ENCODE results near the gene ST6GALNAC4. TPM values are rescaled to one million over a fixed set of nuclear protein-coding genes. Genes with fewer than 3 reads are reported as not detected.

ST6GALNAC4 gene
- total RNA-seq, 1 experiment from 2014 or later = 12.8 TPM

DNA sequence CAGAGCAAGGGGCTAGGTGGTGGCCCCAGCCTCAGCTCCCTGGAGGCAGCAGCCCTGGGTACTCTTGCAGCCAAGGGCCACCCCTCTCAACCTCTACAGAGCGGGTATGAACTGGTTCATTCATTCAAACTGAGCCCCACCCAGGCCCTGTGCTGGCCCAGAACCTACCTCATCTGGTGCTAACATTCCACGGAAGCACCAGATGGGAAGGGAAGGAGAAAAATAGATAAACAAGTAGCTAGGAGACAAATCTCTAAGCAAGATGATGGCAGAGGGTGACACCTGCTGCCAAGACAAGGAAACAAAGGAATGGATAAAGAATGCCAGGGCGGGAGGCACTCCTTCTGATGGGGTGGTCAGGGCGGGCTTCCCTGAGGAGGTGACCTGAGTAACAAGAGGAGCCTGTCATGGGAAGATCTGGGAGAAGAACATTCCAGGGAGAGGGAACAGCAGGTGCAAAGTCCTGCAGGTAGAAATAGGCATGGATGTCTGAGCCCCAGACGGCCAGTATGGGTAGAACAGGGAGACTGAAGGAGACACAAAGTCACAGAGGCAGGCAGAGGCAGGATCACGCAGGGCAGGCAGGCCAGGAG is 6.1 kb downstream of the ST6GALNAC4 start:
- H3K36me3 Mint-ChIP-seq (ENCODE audit: insufficient read depth, unreplicated experiment) = peaks cover 5% of the 10 kb centered on the region
- no peak overlapping the region for H3K27ac Mint-ChIP-seq (ENCODE audit: unreplicated experiment)
- H3K4me1 Mint-ChIP-seq (ENCODE audit: low read depth, unreplicated experiment) = no peaks in the 10 kb centered on the region
- BruUV-seq (replicated peaks) = no TSS peak
- no peaks in the 10 kb centered on the region for H3K9me3 Mint-ChIP-seq (ENCODE audit: low read depth, unreplicated experiment)
- no peak overlapping the region for H3K4me3 Mint-ChIP-seq (ENCODE audit: low read depth, unreplicated experiment)
- no peak for DNase-seq
- CTCF ChIA-PET = no interaction called here
- no peaks in the 10 kb centered on the region for H3K27me3 Mint-ChIP-seq (ENCODE audit: unreplicated experiment)
- TF ChIP-seq, protein P1, sequence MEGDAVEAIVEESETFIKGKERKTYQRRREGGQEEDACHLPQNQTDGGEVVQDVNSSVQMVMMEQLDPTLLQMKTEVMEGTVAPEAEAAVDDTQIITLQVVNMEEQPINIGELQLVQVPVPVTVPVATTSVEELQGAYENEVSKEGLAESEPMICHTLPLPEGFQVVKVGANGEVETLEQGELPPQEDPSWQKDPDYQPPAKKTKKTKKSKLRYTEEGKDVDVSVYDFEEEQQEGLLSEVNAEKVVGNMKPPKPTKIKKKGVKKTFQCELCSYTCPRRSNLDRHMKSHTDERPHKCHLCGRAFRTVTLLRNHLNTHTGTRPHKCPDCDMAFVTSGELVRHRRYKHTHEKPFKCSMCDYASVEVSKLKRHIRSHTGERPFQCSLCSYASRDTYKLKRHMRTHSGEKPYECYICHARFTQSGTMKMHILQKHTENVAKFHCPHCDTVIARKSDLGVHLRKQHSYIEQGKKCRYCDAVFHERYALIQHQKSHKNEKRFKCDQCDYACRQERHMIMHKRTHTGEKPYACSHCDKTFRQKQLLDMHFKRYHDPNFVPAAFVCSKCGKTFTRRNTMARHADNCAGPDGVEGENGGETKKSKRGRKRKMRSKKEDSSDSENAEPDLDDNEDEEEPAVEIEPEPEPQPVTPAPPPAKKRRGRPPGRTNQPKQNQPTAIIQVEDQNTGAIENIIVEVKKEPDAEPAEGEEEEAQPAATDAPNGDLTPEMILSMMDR (IDR thresholded peaks at IDR 0.05; ENCODE audit: unreplicated experiment) = no peak
- intact Hi-C loops (cut with micrococcal nuclease; ENCODE audit: unreplicated experiment) = no loop called here

DNA sequence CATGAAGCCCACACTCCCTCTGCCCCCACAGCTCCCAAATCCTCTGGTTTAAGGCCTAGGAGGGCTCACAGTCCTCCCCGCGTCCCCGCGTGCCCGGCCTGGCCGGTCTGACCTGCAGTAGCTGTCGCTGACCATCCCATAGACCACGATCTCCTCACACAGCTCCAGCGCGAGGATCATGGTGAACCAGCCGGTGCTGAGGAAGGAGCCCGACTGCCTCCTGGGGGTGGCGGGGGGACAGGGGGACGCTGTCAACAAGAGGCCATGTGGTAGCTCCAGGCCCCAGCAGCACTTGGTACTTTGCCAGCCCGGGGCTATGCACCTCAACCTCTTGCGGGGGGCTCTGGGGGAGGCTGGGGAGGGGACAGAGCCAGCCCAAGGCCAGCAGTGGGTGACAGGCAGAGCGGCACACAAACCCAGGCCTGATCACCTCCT is 7.0 kb downstream of the ST6GALNAC4 start:
- TF ChIP-seq, protein P1 (IDR thresholded peaks at IDR 0.05; ENCODE audit: unreplicated experiment) = no peak
- no peak for DNase-seq
- H3K4me3 Mint-ChIP-seq (ENCODE audit: low read depth, unreplicated experiment) = no peak overlapping the region
- no TSS peak for BruUV-seq (replicated peaks)
- H3K27me3 Mint-ChIP-seq (ENCODE audit: unreplicated experiment) = no peaks in the 10 kb centered on the region
- no peaks in the 10 kb centered on the region for H3K9me3 Mint-ChIP-seq (ENCODE audit: low read depth, unreplicated experiment)
- no peaks in the 10 kb centered on the region for H3K4me1 Mint-ChIP-seq (ENCODE audit: low read depth, unreplicated experiment)
- H3K36me3 Mint-ChIP-seq (ENCODE audit: insufficient read depth, unreplicated experiment) = peaks cover 5% of the 10 kb centered on the region
- CTCF ChIA-PET = no interaction called here
- H3K27ac Mint-ChIP-seq (ENCODE audit: unreplicated experiment) = no peak overlapping the region
- intact Hi-C loops (cut with micrococcal nuclease; ENCODE audit: unreplicated experiment) = no loop called here

DNA sequence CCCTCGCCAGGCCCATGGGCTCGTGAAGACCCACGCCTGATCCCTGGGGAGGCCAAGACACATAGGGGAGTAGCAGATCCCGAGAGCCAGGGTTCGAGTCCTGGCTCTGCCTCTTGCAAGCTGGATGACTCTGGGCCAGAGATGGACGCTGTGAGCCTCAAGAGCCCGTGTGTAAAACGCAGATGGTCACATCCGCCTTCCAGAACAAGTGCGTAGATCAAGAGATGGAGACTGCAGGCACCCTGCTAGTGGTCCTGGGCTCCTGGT is 8.2 kb downstream of the ST6GALNAC4 start:
- intact Hi-C loops (cut with micrococcal nuclease; ENCODE audit: unreplicated experiment) = no loop called here
- no peak for DNase-seq
- H3K36me3 Mint-ChIP-seq (ENCODE audit: insufficient read depth, unreplicated experiment) = peaks cover 9% of the 10 kb centered on the region
- no peaks in the 10 kb centered on the region for H3K9me3 Mint-ChIP-seq (ENCODE audit: low read depth, unreplicated experiment)
- no peak overlapping the region for H3K4me3 Mint-ChIP-seq (ENCODE audit: low read depth, unreplicated experiment)
- no peaks in the 10 kb centered on the region for H3K27me3 Mint-ChIP-seq (ENCODE audit: unreplicated experiment)
- no peak overlapping the region for H3K27ac Mint-ChIP-seq (ENCODE audit: unreplicated experiment)
- TF ChIP-seq, protein P1 (IDR thresholded peaks at IDR 0.05; ENCODE audit: unreplicated experiment) = no peak
- CTCF ChIA-PET = no interaction called here
- no TSS peak for BruUV-seq (replicated peaks)
- H3K4me1 Mint-ChIP-seq (ENCODE audit: low read depth, unreplicated experiment) = no peaks in the 10 kb centered on the region

DNA sequence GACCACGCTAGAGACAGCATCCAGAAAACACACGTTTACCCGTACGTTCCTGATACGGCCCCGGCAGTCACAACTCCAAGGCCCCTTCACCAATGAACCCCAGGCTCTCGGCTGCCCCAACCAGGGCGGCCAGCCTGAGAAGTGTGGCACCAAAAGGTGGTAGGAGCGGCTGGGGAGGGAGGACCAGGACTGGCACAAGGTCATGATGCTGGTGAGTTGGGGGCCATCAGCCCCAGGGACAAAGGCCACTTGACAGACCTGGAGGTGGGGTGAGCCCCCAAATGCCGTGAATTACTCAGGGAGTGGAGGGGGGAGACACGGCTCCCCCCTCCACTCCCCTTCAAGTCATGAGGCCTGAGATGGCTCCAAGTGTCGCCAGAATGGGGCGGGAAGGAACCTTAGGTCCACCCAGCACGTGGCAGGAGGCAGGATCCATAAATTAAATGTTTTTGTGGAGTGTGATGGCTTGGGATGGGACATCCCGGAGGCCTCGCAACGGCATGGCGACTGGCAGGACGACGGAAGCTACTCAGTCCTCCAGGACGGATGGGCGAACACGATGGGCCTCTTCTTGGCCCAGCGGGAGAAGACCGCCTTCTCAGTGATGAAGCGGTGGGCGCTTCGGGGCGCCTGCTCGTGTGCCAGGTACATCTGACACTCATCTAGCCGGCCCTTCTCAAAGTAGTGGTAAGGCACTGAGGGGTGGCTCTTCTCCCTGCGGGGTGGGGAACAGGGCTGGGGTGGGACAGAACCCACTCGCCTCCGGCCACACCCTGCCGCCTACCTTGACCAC is 8.8 kb downstream of the ST6GALNAC4 start:
- no peaks in the 10 kb centered on the region for H3K4me1 Mint-ChIP-seq (ENCODE audit: low read depth, unreplicated experiment)
- DNase-seq = no peak
- TF ChIP-seq, protein P1 (IDR thresholded peaks at IDR 0.05; ENCODE audit: unreplicated experiment) = no peak
- intact Hi-C loops (cut with micrococcal nuclease; ENCODE audit: unreplicated experiment) = no loop called here
- H3K9me3 Mint-ChIP-seq (ENCODE audit: low read depth, unreplicated experiment) = no peaks in the 10 kb centered on the region
- no peak overlapping the region for H3K4me3 Mint-ChIP-seq (ENCODE audit: low read depth, unreplicated experiment)
- H3K27me3 Mint-ChIP-seq (ENCODE audit: unreplicated experiment) = no peaks in the 10 kb centered on the region
- no TSS peak for BruUV-seq (replicated peaks)
- CTCF ChIA-PET = interaction anchor here (0.7 kb wide), 1 partner anchor 279 kb away, joined by 3 read pairs; no protein-coding TSS in a partner anchor
- H3K27ac Mint-ChIP-seq (ENCODE audit: unreplicated experiment) = no peak overlapping the region
- H3K36me3 Mint-ChIP-seq (ENCODE audit: insufficient read depth, unreplicated experiment) = peaks cover 9% of the 10 kb centered on the region

Measured in Calu3 (cell line).